ENCODE data around the gene TDRD7.

The TDRD7 gene

DNA sequence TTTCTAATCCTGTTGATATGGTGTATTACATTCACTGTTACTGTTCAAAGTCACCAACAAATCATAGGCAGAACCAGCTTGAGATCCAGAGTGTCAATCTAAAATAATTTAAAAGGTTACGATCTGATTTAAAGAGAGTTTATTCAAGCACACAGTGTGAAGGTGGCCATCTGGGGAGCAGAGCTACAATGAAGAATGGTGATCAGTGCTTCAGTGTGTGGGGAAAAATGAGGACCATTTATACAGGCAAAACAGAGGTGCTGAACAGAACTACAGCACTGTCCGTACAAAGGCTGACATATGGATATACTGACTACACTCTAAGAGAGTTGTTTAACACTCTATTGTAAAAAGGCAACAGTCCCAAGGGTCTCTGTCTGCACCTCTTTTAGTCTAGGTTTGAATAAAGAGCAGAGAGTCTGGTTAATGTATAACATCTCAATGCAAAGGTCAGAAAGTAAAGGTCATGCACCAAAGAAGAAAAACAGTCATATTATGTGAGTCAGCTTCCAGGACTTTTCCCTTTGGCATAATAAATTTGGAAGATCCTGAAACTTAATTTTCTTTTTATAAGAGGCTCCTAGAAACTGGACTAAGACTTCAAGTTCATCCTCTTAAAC is 29.7 kb upstream of the TDRD7 start:
- Mint-ChIP-seq H3K9me3 (ENCODE audit: low read depth) (no peaks in the 10 kb centered on the region), H3K4me3 (no peak overlapping the region), H3K27ac (no peak overlapping the region)

DNA sequence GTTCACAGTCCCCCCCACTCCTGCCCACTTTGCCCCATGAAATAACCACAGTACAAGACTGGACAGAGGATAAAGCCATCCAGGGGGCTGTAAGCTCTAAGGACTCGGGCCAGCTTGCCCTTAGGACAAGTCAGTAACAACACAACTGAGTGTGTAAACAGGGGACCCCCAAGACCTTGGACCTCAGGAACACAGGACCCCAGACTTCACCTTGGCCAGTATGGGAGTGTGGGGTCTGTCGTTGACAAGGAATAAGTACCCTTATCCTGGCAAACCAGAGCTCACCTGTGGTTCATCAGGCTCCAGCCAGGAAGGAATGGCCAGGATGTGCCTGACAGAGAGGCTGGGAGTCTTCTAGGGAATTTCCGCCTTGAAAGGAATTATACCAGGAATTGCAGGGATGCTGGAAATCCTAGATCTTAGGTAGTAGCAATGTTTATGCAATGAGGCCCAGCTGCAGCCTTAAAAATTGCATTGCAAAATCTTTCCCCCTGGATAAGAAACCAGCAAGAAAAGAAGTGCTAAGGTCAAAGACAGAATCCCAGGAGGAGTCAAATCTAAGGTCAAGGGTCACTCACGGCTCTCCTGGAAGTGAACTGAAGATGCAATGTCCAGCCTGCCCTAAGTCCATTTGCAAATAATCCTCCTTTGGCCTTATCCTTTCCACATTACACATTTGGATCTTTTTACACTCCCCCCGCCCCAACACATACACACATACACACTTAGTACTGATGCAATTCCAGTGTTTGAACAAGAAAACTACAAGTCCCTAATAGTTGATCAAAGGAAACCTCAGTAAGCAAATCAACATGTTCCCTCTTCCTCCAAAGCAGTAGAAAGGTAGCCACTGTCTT is 27.3 kb upstream of the TDRD7 start:
- H3K9me3 Mint-ChIP-seq (ENCODE audit: low read depth): no peaks in the 10 kb centered on the region
- no peak overlapping the region for H3K27ac Mint-ChIP-seq
- H3K36me3 Mint-ChIP-seq: peaks cover 3% of the 10 kb centered on the region
- H3K4me3 Mint-ChIP-seq: no peak overlapping the region
- peaks cover 7% of the 10 kb centered on the region for H3K4me1 Mint-ChIP-seq (ENCODE audit: low read depth)
- peaks cover 5% of the 10 kb centered on the region for H3K27me3 Mint-ChIP-seq

More for the DNA sequence above, 29.7 kb upstream of the TDRD7 start:
- Mint-ChIP-seq H3K27me3 (peaks cover 3% of the 10 kb centered on the region), H3K36me3 (peaks cover 3% of the 10 kb centered on the region), H3K4me1 (ENCODE audit: low read depth) (no peaks in the 10 kb centered on the region)

GRCh38 chr9:97385626-97386264 is 26.2 kb upstream of the TDRD7 start:
- H3K36me3 Mint-ChIP-seq: no peaks in the 10 kb centered on the region
- no peak overlapping the region for H3K27ac Mint-ChIP-seq
- H3K4me3 Mint-ChIP-seq: no peak overlapping the region
- no peaks in the 10 kb centered on the region for H3K9me3 Mint-ChIP-seq (ENCODE audit: low read depth)
- peaks cover 5% of the 10 kb centered on the region for H3K27me3 Mint-ChIP-seq
- H3K4me1 Mint-ChIP-seq (ENCODE audit: low read depth): peaks cover 7% of the 10 kb centered on the region

DNA sequence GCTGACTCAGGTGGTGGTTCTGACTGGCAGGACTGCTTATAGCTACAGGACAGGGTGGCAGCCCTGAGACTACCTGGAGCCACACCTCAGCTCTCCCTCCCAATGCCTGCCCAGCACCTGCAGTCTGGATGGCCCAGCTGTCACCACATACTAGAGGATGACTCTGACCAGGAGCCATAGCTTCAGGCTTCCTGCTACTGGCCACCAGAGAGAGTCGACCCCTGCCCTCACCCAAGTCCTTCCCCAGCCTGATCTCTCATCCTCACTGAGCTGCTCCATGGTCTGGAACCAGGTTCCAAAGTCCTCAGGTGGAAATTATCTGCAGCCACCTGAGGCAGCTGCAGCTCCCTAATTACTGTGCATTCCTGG is 25.6 kb upstream of the TDRD7 start:
- H3K27ac Mint-ChIP-seq: no peak overlapping the region
- peaks cover 5% of the 10 kb centered on the region for H3K27me3 Mint-ChIP-seq

GRCh38 chr9:97386733-97387503 is 25.0 kb upstream of the TDRD7 start:
- H3K27me3 Mint-ChIP-seq: peaks cover 5% of the 10 kb centered on the region
- no peak overlapping the region for H3K4me3 Mint-ChIP-seq

More for the DNA sequence above, 25.6 kb upstream of the TDRD7 start:
- Mint-ChIP-seq H3K4me3 (no peak overlapping the region), H3K36me3 (no peaks in the 10 kb centered on the region), H3K9me3 (ENCODE audit: low read depth) (no peaks in the 10 kb centered on the region), H3K4me1 (ENCODE audit: low read depth) (peaks cover 7% of the 10 kb centered on the region)

DNA sequence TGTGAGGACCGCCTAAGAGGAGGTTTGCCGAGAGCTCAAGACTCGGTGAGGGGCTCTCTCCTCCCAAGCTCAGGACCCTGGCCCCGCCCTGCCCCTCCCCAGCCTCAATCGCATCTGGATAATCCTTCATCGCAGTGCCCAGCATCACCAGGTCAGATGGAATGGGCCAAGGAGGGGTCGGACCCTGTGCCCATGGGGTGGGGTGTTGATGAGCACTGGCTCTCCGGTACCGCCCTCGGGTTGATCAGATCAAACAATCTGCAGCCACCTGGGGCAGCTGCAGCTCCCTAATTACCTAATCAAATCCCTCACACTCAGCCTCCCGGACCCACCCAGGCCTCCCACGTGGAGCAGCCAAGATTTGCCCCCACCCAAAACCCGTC is 24.4 kb upstream of the TDRD7 start:
- Mint-ChIP-seq H3K27me3 (peaks cover 5% of the 10 kb centered on the region), H3K4me3 (no peak overlapping the region), H3K27ac (no peak overlapping the region), H3K9me3 (ENCODE audit: low read depth) (no peaks in the 10 kb centered on the region), H3K36me3 (no peaks in the 10 kb centered on the region), H3K4me1 (ENCODE audit: low read depth) (peaks cover 7% of the 10 kb centered on the region)

More at GRCh38 chr9:97386733-97387503, 25.0 kb upstream of the TDRD7 start:
- Mint-ChIP-seq H3K9me3 (ENCODE audit: low read depth) (no peaks in the 10 kb centered on the region), H3K4me1 (ENCODE audit: low read depth) (peaks cover 7% of the 10 kb centered on the region), H3K36me3 (no peaks in the 10 kb centered on the region), H3K27ac (no peak overlapping the region)

DNA sequence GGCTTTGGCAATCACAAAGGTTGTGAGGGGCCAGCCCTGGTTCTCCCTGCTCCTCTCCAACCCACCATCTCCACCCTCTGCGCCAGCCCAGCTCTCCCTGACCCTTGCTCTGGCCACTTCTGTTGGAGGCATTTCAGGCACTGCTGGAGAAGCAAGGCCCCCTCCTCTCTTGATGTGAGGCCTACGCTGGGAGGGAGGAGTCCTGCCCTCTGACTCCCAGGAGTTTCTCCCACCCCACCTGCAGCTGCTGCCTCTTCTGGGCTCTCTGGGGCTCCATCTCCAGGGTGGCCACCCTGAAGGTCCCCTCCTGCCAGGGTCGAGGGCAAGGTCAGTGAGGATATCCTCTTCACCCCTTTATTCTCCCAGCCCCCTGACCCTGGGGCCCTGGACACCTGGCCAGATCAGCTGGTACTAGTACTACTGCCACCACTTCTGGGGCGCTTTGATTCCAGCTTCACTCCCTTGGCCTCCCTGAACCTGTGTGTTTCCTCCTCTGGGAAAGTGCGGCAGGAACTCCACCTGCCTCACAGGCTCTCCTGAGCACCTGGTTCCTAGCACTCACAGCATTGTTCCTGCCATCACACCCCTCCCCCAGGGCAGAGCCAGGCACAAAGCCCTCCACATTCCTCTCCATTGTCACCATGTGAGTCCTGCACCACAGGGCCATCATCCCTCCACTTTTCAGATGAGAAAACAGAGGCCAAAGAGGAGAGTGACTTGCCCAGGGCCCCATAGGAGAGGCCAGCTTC is 23.8 kb upstream of the TDRD7 start:
- peaks cover 5% of the 10 kb centered on the region for H3K27me3 Mint-ChIP-seq
- peaks cover 7% of the 10 kb centered on the region for H3K4me1 Mint-ChIP-seq (ENCODE audit: low read depth)
- no peak overlapping the region for H3K27ac Mint-ChIP-seq
- peak overlapping the region; percentile 38 for H3K4me3 Mint-ChIP-seq
- H3K9me3 Mint-ChIP-seq (ENCODE audit: low read depth): no peaks in the 10 kb centered on the region
- no peaks in the 10 kb centered on the region for H3K36me3 Mint-ChIP-seq

DNA sequence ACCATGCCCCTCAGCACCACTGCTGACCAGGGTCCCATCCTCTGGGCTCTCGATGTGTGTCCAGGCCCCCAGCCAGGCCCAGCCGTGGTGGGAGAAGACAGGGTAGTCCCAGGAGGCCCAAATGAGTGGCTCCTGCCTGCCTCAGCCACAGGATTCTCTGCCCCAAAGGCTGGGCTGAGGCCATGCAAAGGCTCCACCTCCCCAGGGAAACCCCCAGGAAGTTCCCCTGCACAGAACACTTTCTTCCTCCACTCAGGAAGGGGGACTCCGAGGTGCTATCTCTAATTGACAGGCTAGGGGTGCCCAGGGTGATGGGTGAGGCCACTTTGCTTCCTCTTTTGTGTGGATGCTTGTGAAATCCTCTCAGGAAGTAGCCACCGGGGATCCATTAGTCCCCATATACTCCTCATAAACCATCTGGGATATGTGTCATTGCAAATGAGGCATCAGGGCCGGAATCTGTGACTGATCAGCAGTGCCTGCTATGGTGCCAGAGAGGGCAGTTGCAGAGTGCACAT is 23.1 kb upstream of the TDRD7 start:
- H3K4me1 Mint-ChIP-seq (ENCODE audit: low read depth): peaks cover 7% of the 10 kb centered on the region
- H3K27ac Mint-ChIP-seq: no peak overlapping the region
- H3K36me3 Mint-ChIP-seq: no peaks in the 10 kb centered on the region
- H3K27me3 Mint-ChIP-seq: peaks cover 5% of the 10 kb centered on the region
- no peaks in the 10 kb centered on the region for H3K9me3 Mint-ChIP-seq (ENCODE audit: low read depth)
- H3K4me3 Mint-ChIP-seq: no peak overlapping the region

GRCh38 chr9:97389249-97389648 is 22.6 kb upstream of the TDRD7 start:
- H3K27me3 Mint-ChIP-seq: peaks cover 5% of the 10 kb centered on the region
- H3K36me3 Mint-ChIP-seq: no peaks in the 10 kb centered on the region
- no peak overlapping the region for H3K4me3 Mint-ChIP-seq
- H3K27ac Mint-ChIP-seq: no peak overlapping the region
- no peaks in the 10 kb centered on the region for H3K9me3 Mint-ChIP-seq (ENCODE audit: low read depth)
- H3K4me1 Mint-ChIP-seq (ENCODE audit: low read depth): peaks cover 7% of the 10 kb centered on the region

GRCh38 chr9:97390791-97391406 is 21.0 kb upstream of the TDRD7 start:
- H3K27me3 Mint-ChIP-seq: peaks cover 5% of the 10 kb centered on the region
- no peaks in the 10 kb centered on the region for H3K36me3 Mint-ChIP-seq
- no peak overlapping the region for H3K27ac Mint-ChIP-seq
- no peaks in the 10 kb centered on the region for H3K9me3 Mint-ChIP-seq (ENCODE audit: low read depth)
- peaks cover 7% of the 10 kb centered on the region for H3K4me1 Mint-ChIP-seq (ENCODE audit: low read depth)
- H3K4me3 Mint-ChIP-seq: no peak overlapping the region

GRCh38 chr9:97394881-97395280 is 17.0 kb upstream of the TDRD7 start:
- no peaks in the 10 kb centered on the region for H3K27me3 Mint-ChIP-seq
- H3K4me1 Mint-ChIP-seq (ENCODE audit: low read depth): peaks cover 2% of the 10 kb centered on the region
- no peaks in the 10 kb centered on the region for H3K36me3 Mint-ChIP-seq
- H3K9me3 Mint-ChIP-seq (ENCODE audit: low read depth): no peaks in the 10 kb centered on the region
- no peak overlapping the region for H3K4me3 Mint-ChIP-seq
- H3K27ac Mint-ChIP-seq: no peak overlapping the region

DNA sequence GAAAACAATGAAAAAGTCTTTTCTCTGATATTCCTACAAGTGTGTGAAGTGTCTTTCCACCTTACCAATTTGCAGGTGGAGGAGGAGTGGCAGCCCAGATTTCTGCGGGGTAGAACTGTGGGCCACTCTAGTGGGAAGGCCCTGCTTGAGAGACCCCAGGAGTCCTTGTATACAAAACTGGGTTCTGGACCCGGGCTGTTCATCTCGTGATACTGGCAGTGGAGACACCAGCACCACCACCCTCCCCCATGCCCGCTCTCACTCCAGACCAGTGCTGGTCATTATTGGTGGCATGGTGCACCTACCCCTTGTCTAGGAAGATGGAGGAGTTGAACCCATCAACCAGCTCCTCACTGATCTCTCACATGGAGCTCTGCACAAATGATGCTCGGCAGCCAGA is 16.2 kb upstream of the TDRD7 start:
- Mint-ChIP-seq H3K4me3 (no peak overlapping the region), H3K27ac (no peak overlapping the region), H3K27me3 (no peaks in the 10 kb centered on the region), H3K4me1 (ENCODE audit: low read depth) (peaks cover 2% of the 10 kb centered on the region), H3K9me3 (ENCODE audit: low read depth) (no peaks in the 10 kb centered on the region), H3K36me3 (no peaks in the 10 kb centered on the region)

GRCh38 chr9:97396256-97396655 is 15.6 kb upstream of the TDRD7 start:
- Mint-ChIP-seq H3K36me3 (no peaks in the 10 kb centered on the region), H3K27me3 (no peaks in the 10 kb centered on the region), H3K9me3 (ENCODE audit: low read depth) (no peaks in the 10 kb centered on the region)

DNA sequence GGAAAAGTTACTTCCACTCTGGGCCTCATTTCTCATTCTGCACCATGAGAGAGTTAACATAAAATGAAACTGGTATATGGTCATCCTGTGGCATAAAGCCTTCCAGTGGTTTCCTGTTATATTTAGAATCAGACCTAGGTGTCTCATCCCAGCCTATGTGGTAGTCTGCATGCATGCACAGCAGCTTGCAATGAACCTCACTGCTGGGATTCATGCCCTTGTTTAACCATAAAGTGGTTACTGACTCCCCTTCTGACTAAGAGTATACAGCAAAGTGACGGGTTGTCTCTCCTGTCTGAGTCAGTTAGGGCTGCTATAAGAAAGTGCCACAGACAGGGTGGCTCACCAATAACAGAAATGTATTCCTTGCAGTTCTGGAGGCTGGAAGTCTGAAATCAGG is 14.7 kb upstream of the TDRD7 start:
- H3K27me3 Mint-ChIP-seq: no peaks in the 10 kb centered on the region

More at GRCh38 chr9:97396256-97396655, 15.6 kb upstream of the TDRD7 start:
- Mint-ChIP-seq H3K4me1 (ENCODE audit: low read depth) (peaks cover 2% of the 10 kb centered on the region), H3K4me3 (no peak overlapping the region), H3K27ac (no peak overlapping the region)

More for the DNA sequence above, 14.7 kb upstream of the TDRD7 start:
- Mint-ChIP-seq H3K27ac (no peak overlapping the region), H3K4me1 (ENCODE audit: low read depth) (peaks cover 2% of the 10 kb centered on the region), H3K4me3 (no peak overlapping the region), H3K9me3 (ENCODE audit: low read depth) (no peaks in the 10 kb centered on the region), H3K36me3 (no peaks in the 10 kb centered on the region)
